G401 (cell line): ENCODE measurements around the gene DIAPH1. TPM values are rescaled to one million over a fixed set of nuclear protein-coding genes. Genes with fewer than 3 reads are reported as not detected.

Experiments
- DNase-seq: peaks from one replicate; pipeline ENCODE4 v3.0.0-alpha.2; 2015; ENCODE audit warnings: low spot score
- in situ Hi-C: cut with HindIII; loops from 2 replicates; pipeline ENCODE4 v1.10.0; 2016; ENCODE audit warnings: low sequenced_read_pairs, mixed read lengths
- total RNA-seq: library from RNA; depleted of rRNA; stranded (reverse); fragments of >200 nt; shearing (Covaris generic); gene quantifications from 2 replicates; pipeline ENCODE4 v1.2.3, GENCODE V29; 2014

The DIAPH1 gene
- total RNA-seq, 1 experiment from 2014 or later: 23.5 TPM

DNA sequence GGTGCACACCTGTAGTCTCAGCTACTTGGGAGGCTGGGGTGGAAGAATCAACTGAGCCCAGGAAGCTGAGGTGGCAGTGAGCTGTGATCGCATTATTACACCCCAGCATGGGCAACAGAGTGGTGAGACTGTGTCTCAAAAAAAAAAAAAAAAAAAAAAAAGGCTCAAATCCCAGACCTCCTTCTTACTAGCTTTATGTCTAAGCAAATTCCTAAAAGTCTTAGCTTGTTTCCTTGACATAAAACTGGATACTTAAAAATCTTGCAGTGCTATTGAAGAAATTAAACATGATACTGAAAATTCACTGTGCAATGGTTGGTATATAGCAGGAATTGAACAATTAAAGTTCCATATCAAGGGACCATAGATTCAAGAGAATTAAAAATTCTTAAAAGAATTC, 84.9 kb downstream of the DIAPH1 start:
- in situ Hi-C loops: no loop called here
- no peak for DNase-seq

DNA sequence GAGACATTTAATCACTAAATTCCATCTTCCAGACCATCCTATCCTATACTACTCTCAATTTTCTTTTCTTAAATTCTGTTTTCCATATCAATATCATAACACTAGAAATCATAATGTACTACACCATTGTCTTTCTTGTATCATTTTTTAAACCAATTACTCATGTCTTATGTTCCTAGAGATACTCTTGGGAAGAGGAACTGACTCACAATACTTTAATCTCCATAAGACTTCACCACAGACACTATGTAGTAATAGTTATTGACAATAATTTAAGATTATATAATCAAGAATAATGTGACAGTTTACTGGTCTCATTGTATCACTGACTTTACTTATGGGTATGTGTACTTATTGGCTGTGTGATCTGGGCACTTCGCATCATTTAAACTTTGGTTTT, 86.1 kb downstream of the DIAPH1 start:
- in situ Hi-C loops: no loop called here
- DNase-seq: no peak

DNA sequence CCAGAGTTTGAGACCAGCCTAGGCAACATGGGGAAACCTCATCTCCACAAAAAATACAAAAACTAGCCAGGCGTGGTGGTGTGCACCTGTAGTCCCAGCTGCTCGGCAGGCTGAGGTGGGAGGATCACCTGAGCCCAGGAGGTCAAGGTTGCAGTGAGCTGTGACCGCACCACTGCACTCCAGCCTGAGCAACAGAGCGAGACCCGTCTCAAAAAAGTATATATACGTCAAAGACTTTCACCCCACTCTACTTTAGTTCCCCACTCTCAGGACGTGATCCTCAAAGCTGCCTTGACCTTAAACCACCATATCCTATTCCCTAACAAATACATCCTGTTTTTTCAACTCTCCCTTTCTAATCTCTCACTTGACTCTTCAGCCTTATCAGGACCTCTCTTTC, 88.9 kb downstream of the DIAPH1 start:
- no peak for DNase-seq
- in situ Hi-C loops: no loop called here

DNA sequence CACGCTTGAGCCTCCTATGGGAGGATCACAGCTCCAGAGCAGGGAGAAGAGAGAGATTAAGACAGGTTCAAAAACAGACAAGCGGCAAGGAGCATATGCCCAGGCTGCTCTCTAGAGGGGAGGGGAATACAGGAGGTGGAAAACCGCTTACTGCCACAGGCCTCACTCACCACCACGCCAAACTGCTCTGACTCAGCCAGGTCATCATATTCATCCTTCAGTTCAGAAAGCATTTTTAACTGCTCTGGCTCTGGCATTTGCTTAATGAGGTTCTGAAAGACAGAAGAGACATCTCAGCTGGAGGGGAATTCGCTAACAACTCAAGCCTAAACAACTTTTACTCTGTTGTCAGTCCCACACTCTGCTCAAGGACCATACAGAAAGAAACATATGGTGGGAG, 89.8 kb downstream of the DIAPH1 start:
- no peak for DNase-seq
- in situ Hi-C loops: no loop called here

DNA sequence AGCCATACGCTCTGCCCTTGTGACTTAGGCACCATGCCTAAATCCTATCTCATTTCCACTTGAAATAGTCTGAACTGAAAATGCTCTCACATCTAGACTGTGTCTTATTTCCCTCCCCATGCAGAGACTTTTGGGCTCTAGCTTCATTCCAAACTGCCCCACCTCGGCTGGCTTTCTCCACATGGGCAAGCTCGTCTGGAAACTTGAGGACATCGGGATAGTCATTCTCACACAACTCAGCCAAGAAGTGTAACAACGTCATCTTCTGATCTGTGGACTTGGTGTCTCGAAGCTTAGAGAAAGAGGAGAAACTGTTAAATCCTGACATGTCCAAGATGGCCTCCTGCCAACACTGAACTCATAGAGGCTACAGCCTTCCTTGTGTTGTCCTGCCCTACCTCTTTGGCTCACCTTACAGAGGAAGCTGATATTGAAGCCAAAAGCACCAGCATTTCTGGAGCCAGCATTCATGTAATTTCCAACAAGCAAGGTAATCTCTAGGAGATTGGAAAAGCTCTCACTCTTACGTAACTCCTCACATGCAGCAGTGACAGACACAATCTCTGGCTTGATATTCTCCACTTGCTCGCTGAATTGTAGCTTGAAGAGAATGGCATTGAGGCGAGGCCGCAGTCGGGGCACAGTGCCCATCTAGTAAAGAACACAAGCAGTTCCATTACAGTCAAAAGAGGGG, 90.4 kb downstream of the DIAPH1 start:
- peak; percentile 96 for DNase-seq
- in situ Hi-C loops: no loop called here

DNA sequence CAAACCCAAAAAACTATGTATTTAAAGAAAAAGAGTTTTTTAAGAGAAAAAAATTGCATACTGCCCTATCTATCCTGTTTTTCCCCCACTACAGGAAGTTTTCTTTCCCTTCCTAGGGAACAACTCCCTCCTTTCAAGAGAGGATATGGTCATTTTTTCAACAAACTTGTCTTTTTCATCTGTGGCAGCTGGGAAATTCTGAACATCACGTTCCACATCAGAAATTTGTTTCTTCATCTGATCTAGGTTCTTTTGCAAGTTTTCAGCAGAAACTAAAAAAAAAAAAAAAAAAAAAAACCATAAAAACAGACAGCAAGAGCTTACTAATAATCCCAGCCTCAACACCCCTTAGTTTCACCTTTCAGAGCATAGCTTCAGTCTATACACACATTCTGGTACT, 91.4 kb downstream of the DIAPH1 start:
- in situ Hi-C loops: no loop called here

DNA sequence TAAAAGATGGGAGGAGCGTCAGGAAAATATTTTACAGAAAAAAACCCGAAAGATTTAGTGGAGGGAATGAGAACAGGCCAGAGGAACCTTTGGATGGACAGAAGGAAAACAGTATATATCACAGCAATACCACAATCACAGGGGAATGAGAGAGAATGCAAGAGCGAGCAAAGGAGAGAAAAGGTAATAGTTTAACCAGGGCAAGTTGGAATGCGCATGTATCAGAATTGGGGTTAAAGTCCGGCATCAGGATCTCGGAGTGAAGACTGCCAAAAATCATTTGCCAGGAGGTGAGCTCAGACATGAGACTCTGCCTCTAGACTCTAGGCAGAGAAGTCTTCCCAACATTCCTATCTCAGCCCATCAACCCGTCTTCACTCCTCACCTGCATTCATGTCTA, 93.1 kb downstream of the DIAPH1 start:
- peak; percentile 43 for DNase-seq
- in situ Hi-C loops: no loop called here

More for the DNA sequence above, 91.4 kb downstream of the DIAPH1 start:
- no peak for DNase-seq

DNA sequence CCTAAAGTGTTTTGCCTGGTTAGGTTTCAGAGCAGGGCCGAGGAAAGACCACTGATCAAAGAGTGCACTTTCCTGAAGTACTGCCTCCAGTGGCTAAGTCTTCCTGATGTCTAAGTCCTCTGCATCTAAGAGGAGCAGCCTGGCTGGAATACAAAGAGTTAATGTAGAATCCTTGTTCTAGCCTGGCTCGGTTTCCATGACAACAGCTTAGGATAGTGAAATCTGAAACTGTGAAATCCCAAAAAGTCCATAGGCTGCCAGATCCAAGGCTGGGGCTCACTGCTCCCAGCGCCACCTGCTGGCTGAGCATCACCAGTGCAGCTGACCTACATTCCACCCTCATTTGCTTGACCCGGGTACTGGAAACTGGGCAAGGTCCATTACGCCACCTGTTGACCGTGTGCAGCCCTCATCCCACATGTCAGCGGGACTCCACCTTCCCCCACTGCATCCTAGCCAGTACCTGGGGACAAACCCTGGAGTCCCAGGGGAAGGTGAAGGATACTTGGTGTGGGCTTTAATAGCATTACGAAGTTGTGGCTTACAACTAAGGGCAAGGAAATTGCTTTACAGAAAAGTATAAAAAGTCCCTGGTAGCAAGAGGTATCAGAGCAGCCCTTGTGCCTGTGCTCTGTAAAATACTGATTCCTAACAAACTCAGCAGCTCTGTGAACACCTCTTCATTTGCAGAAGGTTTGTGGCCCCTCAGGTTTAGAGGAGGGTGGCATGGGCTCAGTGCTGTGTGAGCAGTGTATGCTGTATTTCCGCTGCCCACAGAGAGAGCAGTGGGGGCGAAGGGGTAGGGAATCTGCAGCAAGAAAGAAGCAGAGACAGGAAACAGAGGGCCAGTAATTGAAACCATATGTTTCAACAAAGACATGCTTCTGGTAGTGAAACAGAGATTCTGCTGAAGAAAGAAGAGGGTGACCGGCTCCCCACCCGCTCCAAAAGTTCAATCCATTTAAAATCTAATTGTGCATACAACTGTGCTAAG, 93.9 kb downstream of the DIAPH1 start:
- in situ Hi-C loops: no loop called here

DNA sequence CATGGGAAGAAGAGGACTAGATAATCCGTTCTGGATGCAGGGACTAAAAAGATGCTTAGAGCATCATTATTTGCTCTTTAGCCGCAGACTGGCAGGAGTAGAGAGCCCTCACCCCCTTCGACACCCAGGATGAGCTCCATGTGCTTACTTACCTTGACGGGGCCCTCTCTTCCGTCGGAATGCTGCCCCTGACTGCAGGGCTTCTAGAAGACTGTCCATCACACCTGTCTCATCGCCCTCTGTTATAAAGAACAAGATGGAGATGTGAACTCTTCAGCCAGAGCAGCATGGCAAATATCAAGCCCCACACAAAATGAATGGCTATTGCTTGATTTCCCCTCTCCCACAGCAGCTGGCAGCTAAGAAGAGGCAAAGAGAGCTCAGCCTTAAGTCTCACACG, 94.8 kb downstream of the DIAPH1 start:
- no peak for DNase-seq
- in situ Hi-C loops: no loop called here

More for the DNA sequence above, 93.9 kb downstream of the DIAPH1 start:
- peak; percentile 99 for DNase-seq

DNA sequence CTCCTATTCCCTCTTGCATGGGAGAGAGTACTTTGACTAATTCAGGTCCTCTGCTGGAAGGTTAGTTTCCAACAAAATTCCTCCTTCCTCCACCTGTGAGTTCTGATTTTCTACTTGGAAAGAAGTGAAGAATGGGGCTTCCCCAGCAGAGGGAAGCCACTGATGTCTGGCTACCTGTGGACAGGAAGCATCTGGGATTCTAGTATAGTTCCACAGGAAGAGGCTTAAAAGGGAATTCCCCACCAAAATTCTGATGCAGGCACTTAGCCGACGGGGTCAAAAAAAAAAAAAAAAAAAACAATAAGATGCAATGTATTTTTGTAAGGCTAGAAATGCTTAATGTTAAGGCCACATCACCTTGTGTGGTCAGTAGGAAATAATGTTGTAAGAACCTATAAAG, 96.5 kb downstream of the DIAPH1 start:
- in situ Hi-C loops: no loop called here
- no peak for DNase-seq

DNA sequence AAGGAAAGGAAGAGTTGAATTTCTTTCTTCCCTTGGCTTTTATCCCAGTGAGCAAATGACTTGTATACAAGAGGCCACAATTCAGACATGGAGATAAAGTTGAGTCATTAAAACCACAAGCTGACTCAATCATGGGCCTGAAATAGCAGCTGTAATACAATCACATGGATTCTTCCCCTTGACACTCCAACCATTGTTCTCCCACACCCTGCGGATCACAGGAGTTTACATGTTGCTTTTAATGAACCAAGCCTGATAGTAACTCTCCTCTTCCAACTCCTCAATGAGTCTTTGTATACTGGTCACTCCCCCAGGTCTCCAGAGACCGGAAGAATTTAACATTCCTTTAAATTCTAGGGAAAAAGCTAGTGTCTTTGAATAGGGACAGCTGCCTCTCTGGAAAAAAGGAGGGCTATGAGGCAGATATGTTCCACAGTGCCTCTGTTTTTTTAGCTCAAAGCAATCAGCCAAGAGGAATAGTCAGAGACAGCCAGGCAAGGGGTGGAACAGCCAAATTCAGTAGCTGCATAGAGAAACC, 97.5 kb downstream of the DIAPH1 start:
- in situ Hi-C loops: no loop called here
- no peak for DNase-seq

DNA sequence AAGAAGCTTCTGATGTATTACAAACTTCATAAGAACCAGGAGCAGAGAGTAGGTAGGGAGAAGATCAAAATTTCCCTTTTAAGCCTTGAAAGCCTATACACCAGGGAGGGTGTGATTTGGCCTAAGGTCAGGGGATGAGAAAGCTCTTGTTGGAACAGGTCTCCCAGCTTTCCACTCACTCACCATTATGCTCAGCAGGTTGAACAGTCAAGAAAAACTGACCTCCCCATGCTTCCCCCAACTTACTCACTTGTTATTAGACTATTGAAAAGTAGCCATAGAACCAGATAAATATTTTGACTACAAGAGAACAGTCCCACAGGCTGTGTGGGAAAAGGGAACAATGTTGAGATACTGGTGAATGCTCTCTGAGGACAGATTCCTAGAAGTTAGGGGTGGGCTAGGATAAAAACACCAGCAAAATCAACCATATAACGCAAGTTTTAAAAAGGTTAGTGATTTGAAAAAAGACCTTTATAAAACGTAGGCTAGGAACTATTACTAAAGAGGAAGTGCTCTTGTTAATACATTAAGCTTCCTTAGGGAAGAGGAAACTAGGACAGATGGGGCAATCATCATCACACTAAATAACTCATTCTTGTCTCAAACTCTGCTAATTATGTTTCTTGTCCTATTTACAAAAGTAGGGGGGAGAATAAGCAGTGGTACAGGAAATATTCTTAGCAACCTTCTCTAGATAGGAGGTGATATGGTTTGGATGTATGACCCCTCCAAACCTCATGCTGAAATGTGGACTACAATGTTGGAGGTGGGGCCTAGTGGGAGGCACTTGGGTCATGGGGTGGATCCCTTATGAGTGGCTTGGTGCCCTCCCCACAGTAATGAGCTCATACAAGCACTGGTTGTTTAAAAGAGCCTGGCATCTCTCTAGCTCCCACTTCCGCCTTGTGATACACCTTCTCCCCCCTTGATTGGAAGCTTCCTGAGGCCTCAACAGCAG, 98.9 kb downstream of the DIAPH1 start:
- in situ Hi-C loops: no loop called here

DNA sequence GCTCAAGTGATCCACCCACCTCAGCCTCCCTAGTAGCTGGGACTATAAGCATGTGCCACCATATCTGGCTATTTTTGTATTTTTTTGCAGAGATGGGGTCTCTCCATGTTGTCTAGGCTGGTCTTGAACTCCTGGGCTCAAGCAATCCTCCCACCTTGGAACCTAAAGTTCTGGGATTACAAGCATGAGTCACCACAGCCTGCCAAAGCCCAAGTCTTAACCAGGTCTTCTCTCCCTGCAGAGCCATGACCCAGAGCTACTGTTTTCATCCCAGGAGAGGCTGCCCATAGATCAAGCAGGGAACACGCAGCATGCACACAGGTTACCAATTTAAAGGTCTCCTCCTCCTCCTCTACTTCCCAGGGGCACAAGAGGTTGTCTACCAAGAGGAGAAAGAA, 100.2 kb downstream of the DIAPH1 start:
- in situ Hi-C loops: no loop called here
- DNase-seq: no peak

More for the DNA sequence above, 98.9 kb downstream of the DIAPH1 start:
- no peak for DNase-seq

DNA sequence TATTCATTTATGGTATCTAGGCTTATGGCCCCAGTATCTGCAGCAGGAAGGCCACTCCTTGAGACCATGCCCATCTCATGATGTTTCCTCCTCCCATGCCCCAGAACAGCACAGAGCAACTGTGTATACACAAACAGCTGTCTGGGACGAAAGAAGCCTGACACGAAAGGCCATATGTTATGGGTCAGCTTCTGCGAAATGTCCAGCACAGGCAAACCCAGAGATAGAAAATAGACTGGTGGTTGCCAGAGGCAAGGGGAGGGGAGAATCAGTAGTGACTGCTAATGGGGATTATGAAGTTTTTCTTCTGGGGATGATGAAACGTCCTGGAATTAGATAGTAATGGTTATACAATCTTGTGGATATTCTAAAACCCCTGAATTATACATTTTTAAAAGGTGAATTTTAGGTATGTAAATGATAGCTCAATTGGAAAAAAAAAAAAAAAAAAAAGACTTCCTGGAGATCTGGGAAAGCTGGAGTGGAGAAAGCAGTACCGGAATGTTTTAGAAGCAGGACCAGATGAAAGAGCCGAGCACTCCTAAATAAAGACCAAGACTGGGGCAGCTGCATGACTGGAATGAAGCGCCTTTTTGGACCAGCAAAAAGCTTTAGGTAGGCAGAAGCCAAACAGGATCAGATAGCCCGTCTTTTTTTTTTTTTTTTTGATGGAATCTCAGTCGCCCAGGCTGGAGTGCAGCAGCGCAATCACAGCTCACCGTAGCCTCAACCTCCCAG, 100.8 kb downstream of the DIAPH1 start:
- DNase-seq: no peak
- in situ Hi-C loops: no loop called here

DNA sequence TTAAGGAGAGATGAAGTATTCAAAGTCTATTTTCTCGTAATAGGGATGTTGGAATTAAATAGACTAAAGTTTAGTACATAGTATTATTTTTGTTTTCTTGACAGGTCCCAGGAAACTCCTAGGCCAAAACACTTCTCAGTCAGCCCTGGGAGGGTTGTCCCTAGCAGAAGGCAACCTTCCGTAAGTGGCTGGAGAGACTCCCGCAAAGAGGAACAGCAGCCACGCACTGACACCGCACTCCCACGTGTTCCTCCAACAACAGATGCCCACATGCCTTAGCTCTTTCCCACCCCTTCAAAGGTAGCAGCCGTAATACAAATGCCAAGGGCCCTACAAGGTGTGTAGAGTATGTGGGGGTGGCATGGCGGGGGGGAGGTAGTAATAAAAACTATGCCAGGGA, 101.5 kb downstream of the DIAPH1 start:
- in situ Hi-C loops: no loop called here
- DNase-seq: no peak

DNA sequence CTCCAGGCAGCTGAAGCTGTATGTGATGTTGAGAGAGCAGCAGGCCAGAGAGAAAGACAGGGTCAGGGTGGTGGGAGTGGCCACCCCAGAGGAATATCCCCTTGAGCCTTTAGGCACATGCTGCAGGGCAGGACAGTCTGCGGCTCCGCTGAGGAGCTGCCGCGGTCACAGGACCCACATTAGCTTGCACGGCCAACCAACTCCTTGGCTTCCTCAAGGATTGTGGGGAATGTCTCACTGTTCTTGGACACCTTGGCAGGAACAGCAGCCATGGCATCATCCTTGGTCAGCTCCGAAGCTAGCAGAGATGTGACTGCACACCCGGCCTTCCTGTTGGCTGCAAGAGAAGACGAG, 102.2 kb downstream of the DIAPH1 start:
- peak; percentile 5 for DNase-seq
- in situ Hi-C loops: no loop called here

DNA sequence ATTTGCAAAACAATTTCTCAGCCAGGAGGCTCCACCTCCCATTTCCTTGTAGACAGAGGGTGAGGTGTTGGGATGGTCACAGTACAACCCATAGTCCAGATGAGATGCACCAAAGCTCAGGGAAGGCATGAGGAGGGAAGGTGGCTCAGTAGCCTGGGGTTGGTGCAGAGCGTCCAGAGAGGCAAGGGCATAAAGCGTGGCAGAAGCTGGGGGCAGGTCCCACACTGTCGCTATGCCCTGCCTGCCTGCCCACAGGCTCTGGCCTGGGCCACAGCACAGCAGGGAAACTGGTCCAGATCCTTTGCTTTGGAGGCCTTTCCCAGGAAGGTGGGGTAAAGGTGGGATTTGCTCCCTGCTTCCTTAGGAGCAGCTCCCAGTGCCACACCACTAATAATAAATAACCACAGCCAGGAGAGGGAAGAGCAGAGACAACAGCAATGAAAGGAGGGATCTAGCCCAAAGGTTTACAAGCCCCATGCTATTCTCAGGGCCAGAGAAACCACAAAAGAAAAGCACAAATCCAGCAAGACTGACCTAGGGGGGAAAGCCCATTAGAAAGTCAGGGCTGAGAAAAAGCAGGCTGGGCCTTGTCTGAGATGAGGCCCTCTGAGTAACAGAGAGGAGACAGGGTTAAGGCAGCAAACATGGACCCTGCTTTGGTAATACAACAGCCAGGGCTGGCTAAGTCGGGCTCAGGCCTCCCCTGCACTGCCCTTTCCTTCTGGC, 102.7 kb downstream of the DIAPH1 start:
- in situ Hi-C loops: no loop called here
- no peak for DNase-seq

DNA sequence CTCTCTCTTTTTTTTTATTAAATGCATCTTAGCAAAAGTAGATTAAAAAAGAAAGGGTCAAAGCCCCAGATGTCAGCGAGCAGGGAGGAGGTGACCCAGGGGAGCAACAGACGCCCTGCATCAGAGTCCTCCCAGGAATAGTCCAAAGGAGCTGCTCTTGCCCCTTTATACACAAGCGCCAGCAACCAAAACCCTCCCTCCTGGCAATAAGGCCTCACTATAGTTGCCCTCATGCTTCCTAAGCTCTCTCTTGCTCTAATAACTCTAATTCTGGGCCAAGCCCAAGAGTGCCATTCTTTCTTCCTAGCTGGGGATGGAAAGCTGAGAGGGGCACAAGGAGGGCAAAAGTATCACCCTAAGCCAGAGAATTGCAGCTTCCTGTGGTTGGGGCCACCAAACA, 103.7 kb downstream of the DIAPH1 start:
- in situ Hi-C loops: no loop called here
- DNase-seq: peak; percentile 51
